PFSK-1 (cell line): ENCODE results near the gene SPIB.

Experiments used
- POLR2AphosphoS5 ChIP-seq: IDR thresholded peaks from 2 replicates; pipeline ENCODE4 v1.6.1; 2012; ENCODE audit warnings: low read depth, mild to moderate bottlenecking, control low read depth, low read length, moderate library complexity
- SIN3A ChIP-seq: IDR thresholded peaks from 2 replicates; pipeline ENCODE4 v1.6.1; 2012; ENCODE audit warnings: mild to moderate bottlenecking, low read length, moderate library complexity, borderline replicate concordance; ENCODE audit not compliant: insufficient read depth
- TAF1 ChIP-seq: IDR thresholded peaks from 2 replicates; pipeline ENCODE4 v1.6.1; 2012; ENCODE audit warnings: low read length, control low read depth, borderline replicate concordance; ENCODE audit not compliant: insufficient read depth
- TF ChIP-seq, protein P1 (sequence below), 2 experiments: IDR thresholded peaks; 2 replicates each; pipeline versions ENCODE4 v1.6.1 to v1.8.0; 2011 to 2012; ENCODE audit warnings: low read depth in 2 of 2, low read length in 2 of 2, control low read depth in 1 of 2, inconsistent platforms in 1 of 2, mild to moderate bottlenecking in 1 of 2, moderate library complexity in 1 of 2; ENCODE audit not compliant: insufficient read depth in 1 of 2

DNA sequence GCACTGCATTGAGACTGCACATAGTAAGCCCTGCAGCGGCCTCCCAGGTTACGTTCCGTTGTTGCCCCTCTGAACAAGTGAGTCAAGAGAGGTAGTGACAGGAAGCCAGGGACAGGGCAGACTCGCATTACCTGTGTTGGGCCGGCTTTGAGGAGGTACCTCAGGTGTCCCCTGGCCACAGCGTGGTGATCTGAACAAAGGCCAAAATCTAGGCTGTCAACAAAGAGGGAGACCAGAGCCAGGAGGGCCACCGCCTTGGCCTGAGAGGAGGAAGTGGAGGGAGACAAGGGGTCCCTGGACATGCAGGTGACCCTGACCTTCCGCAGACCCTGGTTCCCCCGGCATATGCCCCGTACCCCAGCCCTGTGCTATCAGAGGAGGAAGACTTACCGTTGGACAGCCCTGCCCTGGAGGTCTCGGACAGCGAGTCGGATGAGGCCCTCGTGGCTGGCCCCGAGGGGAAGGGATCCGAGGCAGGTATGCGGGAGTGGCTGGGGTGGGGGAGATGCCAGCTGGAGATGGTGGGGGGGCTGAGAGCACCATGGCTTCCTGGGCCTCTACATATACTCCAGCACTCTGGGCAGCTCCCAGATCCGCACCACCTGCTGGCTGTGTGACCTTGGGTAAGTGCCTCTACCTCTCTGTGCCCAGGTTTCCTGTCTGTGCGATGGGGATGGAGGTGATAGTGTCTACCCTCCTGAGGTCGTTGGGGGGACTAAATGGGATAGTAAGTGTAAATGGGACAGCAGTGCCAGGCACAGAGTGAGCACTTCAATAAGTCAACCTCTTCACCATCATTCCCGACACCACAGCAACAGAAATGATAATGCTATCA is 4.8 kb downstream of the SPIB start:
- TF ChIP-seq TAF1, result no peak
- no peak for TF ChIP-seq POLR2AphosphoS5
- TF ChIP-seq, protein P1, sequence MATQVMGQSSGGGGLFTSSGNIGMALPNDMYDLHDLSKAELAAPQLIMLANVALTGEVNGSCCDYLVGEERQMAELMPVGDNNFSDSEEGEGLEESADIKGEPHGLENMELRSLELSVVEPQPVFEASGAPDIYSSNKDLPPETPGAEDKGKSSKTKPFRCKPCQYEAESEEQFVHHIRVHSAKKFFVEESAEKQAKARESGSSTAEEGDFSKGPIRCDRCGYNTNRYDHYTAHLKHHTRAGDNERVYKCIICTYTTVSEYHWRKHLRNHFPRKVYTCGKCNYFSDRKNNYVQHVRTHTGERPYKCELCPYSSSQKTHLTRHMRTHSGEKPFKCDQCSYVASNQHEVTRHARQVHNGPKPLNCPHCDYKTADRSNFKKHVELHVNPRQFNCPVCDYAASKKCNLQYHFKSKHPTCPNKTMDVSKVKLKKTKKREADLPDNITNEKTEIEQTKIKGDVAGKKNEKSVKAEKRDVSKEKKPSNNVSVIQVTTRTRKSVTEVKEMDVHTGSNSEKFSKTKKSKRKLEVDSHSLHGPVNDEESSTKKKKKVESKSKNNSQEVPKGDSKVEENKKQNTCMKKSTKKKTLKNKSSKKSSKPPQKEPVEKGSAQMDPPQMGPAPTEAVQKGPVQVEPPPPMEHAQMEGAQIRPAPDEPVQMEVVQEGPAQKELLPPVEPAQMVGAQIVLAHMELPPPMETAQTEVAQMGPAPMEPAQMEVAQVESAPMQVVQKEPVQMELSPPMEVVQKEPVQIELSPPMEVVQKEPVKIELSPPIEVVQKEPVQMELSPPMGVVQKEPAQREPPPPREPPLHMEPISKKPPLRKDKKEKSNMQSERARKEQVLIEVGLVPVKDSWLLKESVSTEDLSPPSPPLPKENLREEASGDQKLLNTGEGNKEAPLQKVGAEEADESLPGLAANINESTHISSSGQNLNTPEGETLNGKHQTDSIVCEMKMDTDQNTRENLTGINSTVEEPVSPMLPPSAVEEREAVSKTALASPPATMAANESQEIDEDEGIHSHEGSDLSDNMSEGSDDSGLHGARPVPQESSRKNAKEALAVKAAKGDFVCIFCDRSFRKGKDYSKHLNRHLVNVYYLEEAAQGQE (IDR thresholded peaks at IDR 0.05; ENCODE audit: insufficient read depth in 1 of 2, low read depth in 2 of 2, low read length in 2 of 2), result no peak
- no peak for TF ChIP-seq SIN3A
